Activated T-cell treated with anti-CD3 and anti-CD28 coated beads for 48 hours (primary cell): ENCODE measurements around the gene ARHGAP6.

Source experiments
- DNase-seq: peaks from one replicate; pipeline ENCODE4 v3.0.0-alpha.2; 2020; ENCODE audit warnings: low read depth

The ARHGAP6 gene

GRCh38 chrX:11426712-11427452 is 238.8 kb downstream of the ARHGAP6 start:
- DNase-seq: no peak

- no peak for DNase-seq
These were observed 240.6 kb downstream of the ARHGAP6 start for GRCh38 chrX:11424903-11425674.

- DNase-seq: no peak
These were observed 241.8 kb downstream of the ARHGAP6 start for GRCh38 chrX:11423949-11424348.

- no peak for DNase-seq
These were observed 242.3 kb downstream of the ARHGAP6 start for GRCh38 chrX:11423362-11423818.

GRCh38 chrX:11422525-11422857 is 243.2 kb downstream of the ARHGAP6 start:
- no peak for DNase-seq

GRCh38 chrX:11421805-11422524 is 243.8 kb downstream of the ARHGAP6 start:
- no peak for DNase-seq

GRCh38 chrX:11420851-11421250 is 244.9 kb downstream of the ARHGAP6 start:
- DNase-seq: no peak

GRCh38 chrX:11419102-11419501 is 246.6 kb downstream of the ARHGAP6 start:
- no peak for DNase-seq

- no peak for DNase-seq
These were observed 249.1 kb downstream of the ARHGAP6 start for GRCh38 chrX:11416600-11416999.

GRCh38 chrX:11414091-11414490 is 251.6 kb downstream of the ARHGAP6 start:
- no peak for DNase-seq

- no peak for DNase-seq
These were observed 252.8 kb downstream of the ARHGAP6 start for GRCh38 chrX:11412715-11413623.

- DNase-seq: no peak
These were observed 255.8 kb downstream of the ARHGAP6 start for GRCh38 chrX:11409957-11410356.

GRCh38 chrX:11408783-11409182 is 256.9 kb downstream of the ARHGAP6 start:
- DNase-seq: no peak

- no peak for DNase-seq
These were observed 257.7 kb downstream of the ARHGAP6 start for GRCh38 chrX:11408109-11408405.

GRCh38 chrX:11407331-11408108 is 258.2 kb downstream of the ARHGAP6 start:
- DNase-seq: no peak

- no peak for DNase-seq
These were observed 259.5 kb downstream of the ARHGAP6 start for GRCh38 chrX:11406109-11406765.

- DNase-seq: no peak
These were observed 262.1 kb downstream of the ARHGAP6 start for GRCh38 chrX:11403631-11404030.

GRCh38 chrX:11401966-11402365 is 263.8 kb downstream of the ARHGAP6 start:
- no peak for DNase-seq

- no peak for DNase-seq
These were observed 266.1 kb downstream of the ARHGAP6 start for GRCh38 chrX:11399489-11400094.

GRCh38 chrX:11398785-11399184 is 266.9 kb downstream of the ARHGAP6 start:
- no peak for DNase-seq
